ENCODE results near the gene CUL2.
"Not testable (repeated sequence)": the region's sequence is repeated elsewhere in the genome, so short reads cannot be mapped to it uniquely, and the experiment has no call there.

CUL2 gene

GRCh38 chr10:35079265-35079664, 10.9 kb downstream of the CUL2 start:
- DNase-seq: no peak

DNA sequence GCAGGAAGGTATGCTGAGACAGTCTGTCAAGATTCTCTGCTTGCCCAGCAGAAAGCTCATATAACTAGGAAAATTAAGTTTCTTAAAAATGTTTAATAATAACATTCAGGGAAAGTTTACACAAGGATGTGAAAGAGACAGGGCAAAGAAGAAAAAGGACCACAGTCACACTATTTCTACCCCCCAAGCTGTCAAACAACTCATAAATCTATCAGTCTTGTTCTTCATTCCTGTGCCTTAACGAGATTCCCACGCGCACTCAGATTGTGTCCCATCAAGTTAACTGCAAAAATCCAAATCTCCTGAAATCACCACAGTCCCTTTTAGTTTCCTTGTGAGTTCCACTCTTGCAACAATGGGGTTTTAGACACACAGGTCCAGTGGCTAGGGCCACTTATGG, 14.9 kb downstream of the CUL2 start:
- no peak for DNase-seq

- no peak for DNase-seq
Observed at GRCh38 chr10:35074266-35074665, 15.9 kb downstream of the CUL2 start.

DNA sequence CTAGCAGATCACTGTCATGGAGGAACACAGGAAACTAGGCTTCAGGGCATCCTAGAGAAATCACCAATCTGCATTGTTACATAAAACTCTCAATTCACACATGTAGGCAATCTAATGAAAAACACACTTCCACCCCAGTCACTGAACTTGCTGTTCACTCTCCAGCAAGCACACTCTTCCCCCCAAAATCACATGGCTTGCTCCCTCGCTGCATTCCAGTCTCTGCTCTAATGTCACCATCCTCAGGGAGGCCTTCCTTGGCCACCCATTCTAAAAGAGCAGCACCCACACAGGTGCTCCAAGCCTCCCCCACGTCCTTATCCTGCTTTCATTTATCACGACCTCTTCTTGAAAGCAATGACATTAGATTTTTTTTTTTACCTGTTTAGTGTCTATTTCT, 19.6 kb downstream of the CUL2 start:
- no peak for DNase-seq

GRCh38 chr10:35063837-35064454, 26.2 kb downstream of the CUL2 start:
- no peak for DNase-seq

DNA sequence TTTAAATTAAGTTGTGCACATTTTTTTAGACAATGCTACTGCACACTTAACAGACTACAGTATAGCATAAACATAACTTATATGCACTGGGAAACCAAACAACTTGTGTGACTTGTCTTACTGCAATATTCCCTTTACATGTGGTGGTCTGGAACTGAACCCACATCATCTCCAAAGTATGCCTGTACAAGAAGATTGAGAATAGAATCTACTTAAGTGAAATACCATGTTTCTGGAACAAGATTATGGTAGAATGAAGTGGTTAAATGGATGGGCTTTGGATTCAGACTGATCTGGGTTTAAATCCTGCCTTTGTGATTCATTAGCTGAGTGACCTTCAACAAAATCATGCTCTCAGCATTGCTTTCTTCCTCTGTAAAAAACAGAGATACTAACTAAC, 30.7 kb downstream of the CUL2 start:
- DNase-seq: no peak

- DNase-seq: no peak
Observed at GRCh38 chr10:35058686-35059085, 31.5 kb downstream of the CUL2 start.

DNA sequence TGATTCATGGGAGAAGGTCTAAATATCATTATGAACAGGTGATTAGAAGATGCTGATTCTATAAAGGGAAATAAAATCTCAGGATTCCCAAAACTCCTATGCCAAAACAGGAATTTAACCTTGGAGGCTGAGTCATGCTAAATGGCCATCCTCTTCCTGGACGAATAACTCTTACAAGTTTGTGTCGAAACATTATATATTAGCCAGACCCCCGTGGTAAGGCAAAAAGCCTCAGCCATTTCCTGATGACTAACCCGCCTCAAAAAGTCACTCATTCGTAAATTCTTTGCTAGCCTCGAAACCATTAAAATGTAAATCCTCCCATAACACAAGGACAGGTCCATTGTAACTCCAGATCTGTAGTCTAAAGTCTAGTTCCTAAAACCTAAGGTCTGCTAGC, 32.0 kb downstream of the CUL2 start:
- DNase-seq: no peak

GRCh38 chr10:35056686-35057085, 33.5 kb downstream of the CUL2 start:
- DNase-seq: no peak

DNA sequence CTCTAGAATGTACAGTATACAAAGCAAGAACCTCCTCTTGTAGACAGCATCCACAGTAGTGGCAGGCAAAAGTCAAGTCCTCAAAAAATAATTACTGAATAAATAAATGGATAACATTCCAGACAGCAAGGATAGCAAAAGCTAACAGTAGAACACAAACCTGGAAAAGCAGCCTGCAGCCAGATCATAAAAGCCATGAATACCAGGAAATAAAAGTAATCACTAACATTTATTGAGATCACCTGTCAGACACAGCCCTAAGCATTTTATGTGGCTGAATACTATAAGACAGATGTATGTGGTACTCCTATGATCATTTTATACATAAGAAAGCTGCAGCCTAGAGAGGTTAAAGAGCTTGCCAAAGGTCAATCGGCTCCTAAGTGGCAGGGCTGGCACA, 34.0 kb downstream of the CUL2 start:
- no peak for DNase-seq

GRCh38 chr10:35050568-35050967, 39.6 kb downstream of the CUL2 start:
- DNase-seq: no peak

DNA sequence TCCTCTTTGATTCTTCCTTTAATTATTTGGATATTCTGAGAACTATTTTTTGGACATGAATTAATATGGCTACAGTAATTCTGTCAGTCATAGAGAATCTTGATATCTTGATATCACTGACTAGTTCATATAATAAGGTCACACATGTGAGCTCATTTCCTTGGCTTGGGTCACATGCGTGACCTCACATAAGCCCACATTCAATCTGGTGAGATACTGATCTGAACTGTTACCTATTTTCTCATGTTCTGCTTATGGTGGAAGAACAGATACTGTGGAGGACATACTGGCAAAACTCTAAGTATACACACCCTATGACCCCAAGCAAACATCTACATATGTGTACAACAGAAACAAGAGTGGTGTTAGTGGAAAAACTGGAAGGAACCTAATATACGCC, 44.1 kb downstream of the CUL2 start:
- DNase-seq: no peak

- not testable (repeated sequence) for DNase-seq
Observed at GRCh38 chr10:35045275-35045674, 44.9 kb downstream of the CUL2 start.

DNA sequence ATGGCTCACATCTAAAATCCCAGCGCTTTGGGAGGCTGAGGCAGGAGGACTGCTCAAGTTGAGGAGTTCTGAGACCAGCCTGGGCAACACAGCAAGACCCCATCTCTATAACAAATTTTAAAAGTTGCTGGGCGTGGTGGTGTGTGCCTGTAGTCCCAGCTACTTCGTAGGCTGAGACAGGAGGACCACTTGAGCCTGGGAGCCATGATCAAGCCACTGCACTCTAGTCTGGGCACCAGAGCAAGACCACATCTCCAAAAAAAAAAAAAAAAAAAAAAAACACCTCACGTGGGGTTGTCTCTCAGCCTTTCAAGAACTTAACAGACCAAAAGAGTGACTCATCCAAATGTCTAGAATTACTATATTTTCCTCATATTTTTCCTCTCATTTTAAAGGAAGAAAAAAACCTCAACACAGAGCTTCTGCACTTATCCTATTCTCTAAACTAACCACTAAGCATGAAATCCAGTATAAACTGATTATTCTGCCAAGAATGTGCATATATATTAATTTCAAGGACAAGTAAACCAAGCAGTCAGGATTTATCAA, 46.3 kb downstream of the CUL2 start:
- DNase-seq: no peak

DNA sequence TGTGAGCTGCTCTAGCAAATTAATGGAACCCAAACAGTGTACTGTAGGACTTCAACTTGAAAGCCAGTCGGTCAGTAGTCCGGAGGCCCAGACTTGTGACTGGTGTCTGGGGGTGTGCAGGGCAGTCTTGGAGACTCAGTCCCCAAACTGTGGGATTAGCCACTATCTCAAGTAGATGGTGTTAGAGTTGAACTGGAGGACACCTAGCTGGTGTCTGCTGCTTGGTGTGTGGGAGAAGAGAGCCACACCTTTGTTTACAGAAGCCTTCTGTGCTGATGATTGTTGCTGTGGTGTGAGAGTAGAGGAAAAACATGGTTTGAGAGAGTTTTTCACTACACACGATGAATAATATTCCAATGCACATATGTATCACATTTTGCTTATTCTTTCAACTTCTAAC, 47.4 kb downstream of the CUL2 start:
- no peak for DNase-seq

GRCh38 chr10:35041502-35041879, 48.6 kb downstream of the CUL2 start:
- DNase-seq: no peak

GRCh38 chr10:35040760-35041501, 49.2 kb downstream of the CUL2 start:
- no peak for DNase-seq

GRCh38 chr10:35037104-35037503, 53.0 kb downstream of the CUL2 start:
- DNase-seq: no peak

- no peak for DNase-seq
Observed at GRCh38 chr10:35035606-35036005, 54.5 kb downstream of the CUL2 start.

DNA sequence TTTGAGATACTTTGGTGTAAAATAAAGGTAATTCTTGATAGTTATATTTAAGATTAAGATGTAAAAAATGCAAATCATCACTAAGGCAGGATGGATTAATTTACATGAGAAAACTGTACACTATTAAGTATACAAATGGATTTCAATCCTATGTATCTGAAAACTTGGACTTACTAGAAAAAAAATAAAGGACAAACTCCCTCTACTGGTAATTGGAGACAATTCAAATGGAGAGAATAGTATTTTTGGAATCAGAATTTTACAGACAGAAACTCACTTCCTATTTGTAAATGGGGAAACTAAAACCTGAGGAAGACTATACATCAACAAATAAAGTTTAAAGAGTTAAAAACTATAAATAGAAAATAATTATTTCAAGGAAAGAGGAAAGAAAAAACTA, 62.6 kb downstream of the CUL2 start:
- no peak for DNase-seq

GRCh38 chr10:35025916-35026315, 64.2 kb downstream of the CUL2 start:
- no peak for DNase-seq

DNA sequence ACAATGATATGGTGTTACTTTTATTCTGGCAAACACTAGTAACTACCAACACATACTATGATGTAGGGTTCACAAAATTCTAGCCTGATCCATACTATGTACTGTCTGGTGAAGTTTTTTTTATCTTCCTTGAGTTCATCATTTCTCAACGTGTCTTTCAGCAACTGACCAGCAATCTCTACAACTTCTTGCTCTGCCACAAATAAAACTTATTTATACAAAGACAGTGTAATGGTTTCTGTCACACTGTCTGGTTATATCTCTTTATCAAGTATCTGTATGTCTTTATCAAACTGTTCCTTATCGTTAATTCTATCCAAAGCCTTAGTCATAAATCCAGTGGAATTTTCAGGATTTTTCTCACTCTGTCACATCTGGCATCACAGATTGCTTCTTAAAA, 69.7 kb downstream of the CUL2 start:
- DNase-seq: no peak

DNA sequence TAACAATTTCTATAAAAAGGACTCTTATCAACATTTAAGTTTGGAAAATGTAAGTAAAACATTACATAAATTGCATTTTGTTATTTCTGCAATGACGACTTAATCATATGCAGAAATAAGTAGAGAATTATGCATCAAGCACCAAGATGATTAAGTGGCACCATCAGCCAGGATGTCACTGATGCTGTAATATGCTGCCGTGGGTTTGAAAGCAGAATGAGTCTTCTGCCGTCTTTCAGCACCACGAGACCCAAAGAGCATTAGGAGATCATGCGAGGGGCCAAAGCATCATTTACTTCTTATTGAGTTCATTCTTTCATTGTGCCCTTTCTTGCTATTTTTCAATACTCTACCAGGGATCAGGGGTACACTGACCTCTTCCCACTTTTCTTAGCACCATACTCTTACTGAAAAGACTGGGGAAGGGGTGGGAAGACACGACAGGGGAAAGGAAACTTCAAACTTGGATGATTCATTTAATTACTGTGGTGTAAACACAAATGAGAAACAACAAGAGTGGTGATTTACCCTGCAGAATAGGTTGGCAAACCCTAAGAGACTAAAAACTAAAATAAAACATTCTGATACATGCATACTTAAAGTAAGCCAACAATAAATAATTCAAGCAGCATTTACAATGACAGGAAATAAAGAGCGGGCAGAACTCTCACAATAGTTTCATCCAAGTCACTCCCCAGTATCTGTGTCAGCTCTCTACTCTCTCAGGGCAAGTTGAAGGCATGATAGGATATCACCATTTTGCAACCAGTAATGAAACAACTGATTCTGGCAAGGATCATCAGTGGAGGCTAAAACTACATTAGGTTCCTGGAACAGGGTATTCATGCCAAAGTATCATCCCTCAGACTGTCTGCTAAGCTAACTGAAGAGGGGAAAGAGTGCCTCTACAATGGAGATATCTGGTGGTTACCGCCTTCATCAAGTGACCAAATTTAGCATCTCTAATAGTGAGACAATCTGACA, 70.8 kb downstream of the CUL2 start:
- no peak for DNase-seq

- DNase-seq: no peak
Observed at GRCh38 chr10:35017608-35018007, 72.5 kb downstream of the CUL2 start.

All from NCI-H1436 (cell line).